Stimulated activated CD8-positive, alpha-beta memory T cell treated with anti-CD3 and anti-CD28 coated beads, Interleukin-7, amount 100 ng/mL, for 24 hours (primary cell): Measurements from ENCODE around the gene CHST11.

ENCODE experiments used
- DNase-seq: peaks from one replicate; pipeline ENCODE4 v3.0.0-alpha.2; 2020; ENCODE audit warnings: low read depth

The CHST11 gene

GRCh38 chr12:104460041-104460719, 3.4 kb downstream of the CHST11 start:
- DNase-seq: no peak

DNA sequence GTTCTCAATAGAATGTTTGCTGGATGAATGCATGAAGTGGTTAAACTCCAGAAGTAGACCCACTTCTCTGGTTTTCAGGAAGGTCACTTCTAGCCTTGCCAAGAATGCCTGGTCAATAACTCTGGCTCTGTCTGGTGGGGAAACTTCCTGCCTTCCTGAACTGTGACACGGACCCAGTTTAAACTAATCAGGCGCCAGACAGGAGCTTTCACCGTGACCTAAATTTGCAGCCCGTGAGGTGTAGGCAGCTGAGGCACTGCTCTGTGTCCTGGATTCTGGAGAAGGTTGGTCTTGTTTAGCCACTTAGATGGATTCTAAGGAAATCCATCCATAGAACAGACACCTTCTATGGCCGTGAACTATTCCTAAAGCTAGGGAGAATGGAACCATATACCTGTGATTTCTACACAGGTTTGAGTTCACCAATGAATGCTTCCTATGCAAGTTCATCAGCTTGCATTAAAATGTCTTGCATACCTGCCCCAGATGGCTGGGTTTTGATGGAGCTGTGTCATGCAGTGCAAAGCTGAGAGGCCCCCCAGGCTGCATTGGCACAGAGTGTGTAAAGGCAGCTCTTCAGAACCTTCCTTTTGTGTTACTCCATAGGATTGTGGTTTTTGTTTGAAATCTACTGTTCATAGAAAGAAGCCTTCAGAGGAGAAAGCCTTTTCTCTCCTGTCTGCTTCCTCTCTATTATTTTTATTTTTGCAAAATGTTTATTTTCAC, 4.4 kb downstream of the CHST11 start:
- DNase-seq: no peak

DNA sequence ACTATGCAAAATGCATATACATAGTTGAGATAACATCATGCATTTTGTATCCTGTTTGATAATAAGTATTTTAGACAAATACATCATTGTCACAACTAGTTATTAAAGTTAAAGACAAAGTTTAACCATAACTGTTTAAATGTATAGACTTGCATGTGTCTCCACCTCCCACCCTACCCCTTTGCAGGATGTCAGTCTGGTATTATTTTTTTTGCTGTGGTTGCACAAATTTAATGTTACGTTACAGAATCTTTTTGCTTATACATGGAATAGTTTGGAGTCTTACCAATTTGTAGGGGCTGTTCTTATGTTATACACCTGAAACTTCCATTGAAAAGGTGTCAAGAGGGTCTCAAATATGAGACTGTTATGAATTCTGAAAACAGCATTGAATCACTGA, 5.6 kb downstream of the CHST11 start:
- DNase-seq: no peak

- no peak for DNase-seq
Observed at GRCh38 chr12:104462931-104463339, 6.2 kb downstream of the CHST11 start.

DNA sequence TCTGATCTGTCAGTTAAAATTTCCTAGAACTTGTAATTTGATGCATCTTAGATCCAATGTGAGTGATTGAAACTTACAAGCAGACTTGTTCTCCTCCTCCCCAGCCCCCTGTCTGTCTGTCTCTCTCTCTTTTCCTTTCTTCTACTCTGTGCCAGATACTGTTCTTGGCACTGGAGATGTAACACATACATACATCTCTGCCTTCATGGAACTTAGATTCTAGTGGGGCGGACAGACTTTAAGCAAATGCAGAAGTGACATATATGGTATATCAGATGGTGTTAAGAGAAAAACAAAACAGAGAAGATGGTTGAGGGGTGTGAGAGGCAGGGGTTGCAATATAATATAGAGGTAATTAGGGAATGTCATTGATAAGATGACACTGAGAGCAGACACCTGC, 6.6 kb downstream of the CHST11 start:
- no peak for DNase-seq

GRCh38 chr12:104464899-104465298, 8.2 kb downstream of the CHST11 start:
- DNase-seq: no peak

DNA sequence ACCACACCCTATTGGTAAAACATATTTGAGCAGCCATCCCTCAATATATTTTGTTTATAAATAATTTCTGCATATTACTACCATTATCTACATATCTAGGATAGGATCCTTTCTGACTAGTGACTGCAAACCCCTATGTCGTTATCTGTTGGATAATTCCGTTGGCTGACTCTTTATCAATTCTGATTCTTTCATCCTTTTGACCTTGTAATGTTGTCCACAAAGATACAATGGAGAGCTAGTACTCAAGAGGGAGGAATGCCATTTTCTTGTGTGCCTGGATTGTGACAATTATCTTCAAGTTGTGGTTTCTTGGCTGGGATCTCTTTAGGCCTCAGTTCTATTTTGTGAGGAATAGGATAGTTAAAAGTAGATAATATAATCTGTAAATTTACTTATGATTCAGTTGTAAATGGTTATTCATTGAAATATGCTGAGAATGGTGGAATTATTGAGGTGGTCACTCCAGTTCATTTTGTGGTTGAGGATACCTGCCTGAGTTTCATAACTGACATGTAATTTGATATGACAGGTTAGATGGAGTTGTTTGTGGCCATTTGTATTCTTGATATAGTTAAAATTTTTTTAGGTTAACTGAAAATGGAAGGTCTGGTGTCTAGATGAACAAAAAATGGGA, 10.1 kb downstream of the CHST11 start:
- no peak for DNase-seq

GRCh38 chr12:104467346-104467837, 10.6 kb downstream of the CHST11 start:
- no peak for DNase-seq

DNA sequence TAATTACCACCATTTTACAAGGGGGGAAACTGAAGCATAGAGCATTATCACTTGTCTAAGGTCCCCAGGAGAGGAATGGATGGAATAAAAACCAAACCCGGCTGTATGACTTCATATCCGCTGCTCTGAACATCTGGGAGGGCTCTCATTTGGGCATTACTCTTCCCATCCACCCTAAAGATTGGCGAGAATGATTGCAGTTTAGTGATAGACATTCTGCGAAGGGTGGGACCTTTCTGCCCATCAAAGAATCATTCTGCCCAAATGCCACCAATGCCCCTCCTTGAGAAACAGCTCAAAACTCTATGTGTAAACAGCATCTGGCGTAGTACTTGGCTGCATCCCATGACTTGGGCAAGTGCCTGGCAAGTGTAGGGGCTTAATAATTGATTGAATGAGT, 11.6 kb downstream of the CHST11 start:
- no peak for DNase-seq

- no peak for DNase-seq
Observed at GRCh38 chr12:104469066-104469465, 12.3 kb downstream of the CHST11 start.

GRCh38 chr12:104469523-104469922, 12.8 kb downstream of the CHST11 start:
- no peak for DNase-seq

- no peak for DNase-seq
Observed at GRCh38 chr12:104470521-104470920, 13.8 kb downstream of the CHST11 start.

DNA sequence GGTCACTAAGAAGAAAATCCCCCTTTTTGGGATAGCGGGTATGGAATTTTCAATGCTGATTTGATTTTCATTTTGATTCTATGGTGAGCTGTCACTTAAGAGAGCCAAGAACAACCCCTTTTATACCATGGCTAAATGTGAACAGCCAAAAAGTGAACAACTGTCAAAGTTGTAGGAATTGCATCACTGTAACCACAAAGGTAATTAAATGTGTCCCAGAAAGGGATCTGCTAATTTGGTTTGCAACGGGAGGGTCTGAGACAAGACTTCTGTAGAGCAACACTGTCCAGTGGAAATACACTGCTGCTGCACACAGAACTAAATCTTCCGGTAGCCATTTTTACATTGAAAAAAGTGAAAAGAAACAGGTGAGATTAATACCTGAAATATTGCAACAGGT, 14.6 kb downstream of the CHST11 start:
- no peak for DNase-seq

GRCh38 chr12:104472748-104473147, 16.0 kb downstream of the CHST11 start:
- DNase-seq: no peak

GRCh38 chr12:104473374-104473983, 16.7 kb downstream of the CHST11 start:
- no peak for DNase-seq

- DNase-seq: no peak
Observed at GRCh38 chr12:104475271-104475670, 18.5 kb downstream of the CHST11 start.

- no peak for DNase-seq
Observed at GRCh38 chr12:104477510-104478390, 21.0 kb downstream of the CHST11 start.

DNA sequence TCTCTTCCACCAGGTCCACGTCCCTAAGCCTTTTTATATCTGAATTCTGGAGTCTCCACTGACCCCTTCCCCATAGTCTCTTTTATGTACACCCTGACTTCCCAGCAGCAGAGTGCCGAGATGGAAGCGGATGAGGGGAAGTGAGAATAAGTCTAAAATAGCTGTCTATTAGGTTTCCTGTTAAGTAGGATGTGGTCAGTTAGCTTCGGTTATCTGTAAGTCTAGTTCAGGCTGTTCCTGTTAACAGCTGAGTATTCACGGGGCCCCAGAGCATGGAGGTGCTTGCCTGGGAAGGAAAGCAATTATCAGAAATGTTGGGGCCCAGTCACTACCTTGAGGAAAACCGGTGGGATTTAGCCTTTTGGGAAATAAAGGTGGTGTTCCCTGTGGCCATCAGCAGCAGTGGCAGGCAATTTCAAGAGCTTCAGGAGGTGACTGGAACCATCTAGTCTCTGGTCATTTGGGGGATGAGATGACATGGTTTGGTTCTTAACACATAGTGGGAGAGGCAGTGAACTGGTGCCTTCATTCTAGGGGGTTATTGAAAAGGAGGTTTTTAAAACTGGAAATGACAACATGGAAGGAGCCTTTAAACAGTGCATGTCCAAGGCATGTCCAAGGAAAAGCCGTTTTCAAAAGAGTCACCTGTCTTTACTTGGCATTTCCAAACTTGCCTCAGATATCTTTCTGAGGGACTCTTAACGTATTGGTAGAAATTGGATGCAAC, 21.8 kb downstream of the CHST11 start:
- no peak for DNase-seq

DNA sequence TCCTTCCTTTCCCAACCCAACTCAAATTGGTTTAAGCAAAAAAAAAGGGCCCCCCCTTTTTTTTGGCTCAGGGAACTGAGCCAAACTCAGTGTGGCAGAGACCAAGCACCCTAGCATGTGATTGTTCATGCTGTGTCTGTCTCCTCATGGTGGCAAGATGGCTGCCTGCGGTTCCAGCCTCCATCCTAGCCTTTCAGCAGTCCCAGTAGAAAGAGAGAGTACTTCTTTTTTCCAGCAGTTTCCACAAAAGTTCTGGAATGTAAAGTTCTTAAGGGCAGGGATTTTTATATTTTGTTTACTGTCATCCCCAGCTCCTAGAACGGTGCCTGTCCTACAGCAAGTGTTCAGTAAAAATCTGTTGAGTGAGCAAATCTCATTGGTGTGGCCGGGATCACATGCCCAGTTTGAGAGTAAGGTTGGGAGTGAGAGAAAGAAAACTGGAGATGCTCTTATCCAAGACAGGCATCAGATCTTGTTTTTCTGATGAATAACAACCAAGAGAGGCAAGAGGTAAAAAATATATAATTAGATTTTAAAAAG, 22.4 kb downstream of the CHST11 start:
- no peak for DNase-seq

GRCh38 chr12:104480012-104480411, 23.3 kb downstream of the CHST11 start:
- no peak for DNase-seq
